ENCODE results near the gene ATP9B.
"Not testable (repeated sequence)": the region's sequence is repeated elsewhere in the genome, so short reads cannot be mapped to it uniquely, and the experiment has no call there.

The ATP9B gene

GRCh38 chr18:79327199-79327721, 258.1 kb downstream of the ATP9B start:
- FAIRE-seq = no peak

DNA sequence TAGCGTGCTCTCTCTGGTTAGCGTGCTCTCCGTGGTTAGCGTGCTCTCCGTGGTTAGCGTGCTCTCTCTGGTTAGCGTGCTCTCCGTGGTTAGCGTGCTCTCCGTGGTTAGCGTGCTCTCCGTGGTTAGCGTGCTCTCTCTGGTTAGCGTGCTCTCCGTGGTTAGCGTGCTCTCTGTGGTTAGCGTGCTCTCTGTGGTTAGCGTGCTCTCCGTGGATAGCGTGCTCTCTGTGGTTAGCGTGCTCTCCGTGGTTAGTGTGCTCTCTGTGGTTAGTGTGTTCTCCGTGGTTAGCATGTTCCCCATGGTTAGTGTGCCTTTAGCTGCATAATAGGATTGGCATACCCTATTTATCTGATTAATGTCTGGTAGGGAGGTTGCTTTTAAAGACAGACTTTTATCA, 258.7 kb downstream of the ATP9B start:
- not testable (repeated sequence) for DNase-seq (ENCODE audit: insufficient read length, low spot score); FAIRE-seq

More at GRCh38 chr18:79327199-79327721, 258.1 kb downstream of the ATP9B start:
- no peak for DNase-seq (ENCODE audit: insufficient read length, low spot score)
- TF ChIP-seq, protein P1, sequence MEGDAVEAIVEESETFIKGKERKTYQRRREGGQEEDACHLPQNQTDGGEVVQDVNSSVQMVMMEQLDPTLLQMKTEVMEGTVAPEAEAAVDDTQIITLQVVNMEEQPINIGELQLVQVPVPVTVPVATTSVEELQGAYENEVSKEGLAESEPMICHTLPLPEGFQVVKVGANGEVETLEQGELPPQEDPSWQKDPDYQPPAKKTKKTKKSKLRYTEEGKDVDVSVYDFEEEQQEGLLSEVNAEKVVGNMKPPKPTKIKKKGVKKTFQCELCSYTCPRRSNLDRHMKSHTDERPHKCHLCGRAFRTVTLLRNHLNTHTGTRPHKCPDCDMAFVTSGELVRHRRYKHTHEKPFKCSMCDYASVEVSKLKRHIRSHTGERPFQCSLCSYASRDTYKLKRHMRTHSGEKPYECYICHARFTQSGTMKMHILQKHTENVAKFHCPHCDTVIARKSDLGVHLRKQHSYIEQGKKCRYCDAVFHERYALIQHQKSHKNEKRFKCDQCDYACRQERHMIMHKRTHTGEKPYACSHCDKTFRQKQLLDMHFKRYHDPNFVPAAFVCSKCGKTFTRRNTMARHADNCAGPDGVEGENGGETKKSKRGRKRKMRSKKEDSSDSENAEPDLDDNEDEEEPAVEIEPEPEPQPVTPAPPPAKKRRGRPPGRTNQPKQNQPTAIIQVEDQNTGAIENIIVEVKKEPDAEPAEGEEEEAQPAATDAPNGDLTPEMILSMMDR (IDR thresholded peaks at IDR 0.05; ENCODE audit: insufficient read depth, missing control alignments) = no peak

DNA sequence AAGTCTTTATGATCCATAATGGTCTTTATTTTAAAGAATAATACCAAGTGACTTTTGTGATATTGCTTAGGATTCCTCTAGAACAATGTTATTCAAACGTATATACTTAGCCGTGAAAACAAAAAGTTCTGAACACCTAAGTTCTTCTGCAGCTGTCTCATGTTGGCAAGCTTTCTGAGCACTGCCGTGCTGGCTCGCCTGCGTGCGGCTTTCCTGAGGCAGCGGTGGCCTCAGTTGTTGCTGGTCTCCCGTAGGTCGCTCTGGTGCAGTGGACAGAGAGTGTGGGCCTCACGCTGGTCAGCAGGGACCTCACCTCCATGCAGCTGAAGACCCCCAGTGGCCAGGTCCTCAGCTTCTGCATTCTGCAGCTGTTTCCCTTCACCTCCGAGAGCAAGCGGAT, 259.7 kb downstream of the ATP9B start:
- FAIRE-seq (peak; percentile 29), DNase-seq (ENCODE audit: insufficient read length, low spot score) (no peak)
- TF ChIP-seq, protein P1 (IDR thresholded peaks at IDR 0.05; ENCODE audit: insufficient read depth, missing control alignments) = no peak

DNA sequence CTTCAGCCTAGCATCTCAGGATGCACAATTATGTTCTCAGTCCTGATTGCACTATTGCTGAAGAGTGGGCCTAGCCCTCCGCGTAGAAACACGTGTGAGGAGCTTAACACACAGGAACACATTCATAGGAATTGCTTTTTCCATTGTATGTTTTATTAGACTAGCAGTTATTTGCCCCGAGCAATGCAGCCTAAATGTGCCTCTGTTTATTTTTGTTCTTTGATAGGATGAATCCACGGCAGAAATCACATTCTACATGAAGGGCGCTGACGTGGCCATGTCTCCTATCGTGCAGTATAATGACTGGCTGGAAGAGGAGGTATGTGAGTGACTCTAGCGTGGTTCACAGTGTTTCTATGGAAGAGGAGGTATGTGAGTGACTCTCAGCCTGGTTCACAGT, 260.6 kb downstream of the ATP9B start:
- FAIRE-seq (peak; percentile 35), DNase-seq (ENCODE audit: insufficient read length, low spot score) (no peak)
- TF ChIP-seq, protein P1 (IDR thresholded peaks at IDR 0.05; ENCODE audit: insufficient read depth, missing control alignments) = no peak

- FAIRE-seq = peak; percentile 21
- DNase-seq (ENCODE audit: insufficient read length, low spot score) = no peak
- TF ChIP-seq, protein P1 (IDR thresholded peaks at IDR 0.05; ENCODE audit: insufficient read depth, missing control alignments) = no peak
Measured at GRCh38 chr18:79332646-79333045, 263.5 kb downstream of the ATP9B start.

GRCh38 chr18:79333046-79333445, 263.9 kb downstream of the ATP9B start:
- no peak for DNase-seq (ENCODE audit: insufficient read length, low spot score)
- TF ChIP-seq, protein P1 (IDR thresholded peaks at IDR 0.05; ENCODE audit: insufficient read depth, missing control alignments) = no peak
- FAIRE-seq = no peak

DNA sequence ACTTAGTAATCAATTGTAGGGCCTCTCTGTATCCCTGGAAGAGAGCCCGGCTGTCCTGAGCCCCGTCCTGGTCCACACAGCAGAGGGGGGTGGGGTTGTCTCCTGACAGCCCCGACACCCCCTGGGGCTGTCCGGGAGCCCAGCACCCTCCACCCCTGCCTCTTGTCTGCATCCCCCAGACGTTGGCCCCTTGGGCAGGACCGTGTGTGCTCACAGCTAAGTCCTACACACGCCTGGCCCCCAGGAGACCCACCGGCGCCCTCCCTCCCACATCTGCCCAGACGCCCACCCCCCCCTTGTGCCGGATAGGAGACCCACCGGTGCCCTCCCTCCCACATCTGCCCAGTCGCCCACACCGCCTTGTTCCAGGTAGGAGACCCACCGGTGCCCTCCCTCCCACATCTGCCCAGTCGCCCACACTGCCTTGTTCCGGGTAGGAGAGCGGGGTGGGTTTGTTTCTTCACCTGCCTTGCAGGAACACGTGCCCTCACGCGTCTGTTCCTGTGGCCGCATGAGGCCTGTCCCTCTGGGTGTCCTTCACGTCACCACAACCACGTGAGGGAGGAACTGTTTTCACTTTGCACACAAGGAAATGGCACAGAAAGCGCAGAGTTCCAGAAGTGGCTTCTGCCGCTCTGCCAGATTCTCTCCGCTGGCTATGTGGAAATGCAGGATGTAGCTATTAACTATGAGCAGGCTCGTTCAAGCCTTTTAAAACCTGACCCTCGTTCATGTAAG, 265.5 kb downstream of the ATP9B start:
- no peak for DNase-seq (ENCODE audit: insufficient read length, low spot score)
- TF ChIP-seq, protein P1 (IDR thresholded peaks at IDR 0.05; ENCODE audit: insufficient read depth, missing control alignments) = no peak
- FAIRE-seq = no peak

Measured in D721Med (cell line).